ENCODE results near the gene CRYGN.

CRYGN gene

GRCh38 chr7:151406051-151406875 lies 33.7 kb downstream of the CRYGN start:
- ChIA-PET POLR2A (no interaction called here), CTCF (no interaction called here)
- DNase-seq (ENCODE audit: low read depth, low spot score): no peak
- no peak for TF ChIP-seq CTCF (IDR thresholded peaks at IDR 0.05; ENCODE audit: insufficient read depth, low read length, missing control alignments)
- no peak overlapping the region for H3K4me3 ChIP-seq (ENCODE audit: low read depth, low read length)

- CTCF ChIA-PET: no interaction called here
- DNase-seq (ENCODE audit: low read depth, low spot score): no peak
- TF ChIP-seq CTCF (IDR thresholded peaks at IDR 0.05; ENCODE audit: insufficient read depth, low read length, missing control alignments): no peak
Measured at GRCh38 chr7:151405588-151405987, 34.4 kb downstream of the CRYGN start.

GRCh38 chr7:151405056-151405455 lies 34.9 kb downstream of the CRYGN start:
- CTCF ChIA-PET: interaction anchor here (0.6 kb wide), 1 partner anchor 36 kb away, joined by 4 read pairs; no protein-coding TSS in a partner anchor
- DNase-seq (ENCODE audit: low read depth, low spot score): no peak
- no peak for TF ChIP-seq CTCF (IDR thresholded peaks at IDR 0.05; ENCODE audit: insufficient read depth, low read length, missing control alignments)
- POLR2A ChIA-PET: no interaction called here
- no peak overlapping the region for H3K4me3 ChIP-seq (ENCODE audit: low read depth, low read length)

More at GRCh38 chr7:151405588-151405987, 34.4 kb downstream of the CRYGN start:
- POLR2A ChIA-PET: no interaction called here
- no peak overlapping the region for H3K4me3 ChIP-seq (ENCODE audit: low read depth, low read length)

- TF ChIP-seq CTCF (IDR thresholded peaks at IDR 0.05; ENCODE audit: insufficient read depth, low read length, missing control alignments): no peak
- CTCF ChIA-PET: interaction anchor here (0.6 kb wide), 1 partner anchor 36 kb away, joined by 4 read pairs; no protein-coding TSS in a partner anchor
- DNase-seq (ENCODE audit: low read depth, low spot score): no peak
- POLR2A ChIA-PET: no interaction called here
- no peak overlapping the region for H3K4me3 ChIP-seq (ENCODE audit: low read depth, low read length)
Measured at GRCh38 chr7:151404216-151405011, 35.5 kb downstream of the CRYGN start.

- ChIA-PET POLR2A (no interaction called here), CTCF (no interaction called here)
- DNase-seq (ENCODE audit: low read depth, low spot score): no peak
- H3K4me3 ChIP-seq (ENCODE audit: low read depth, low read length): no peak overlapping the region
- TF ChIP-seq CTCF (IDR thresholded peaks at IDR 0.05; ENCODE audit: insufficient read depth, low read length, missing control alignments): no peak
Measured at GRCh38 chr7:151403764-151404163, 36.2 kb downstream of the CRYGN start.

All from AG04449 (cell line).